H9 (cell line): ENCODE data around the gene UVRAG. TPM values are rescaled to one million over a fixed set of nuclear protein-coding genes. Genes with fewer than 3 reads are reported as not detected.

Source experiments
- DNase-seq: peaks from one replicate; pipeline ENCODE4 v3.0.0-alpha.2; 2017
- H2AFZ ChIP-seq: one replicate; pipeline ENCODE4 v1.6.1; 2013; ENCODE audit warnings: mild to moderate bottlenecking, low read length, control low read depth, moderate library complexity
- H2AK5ac ChIP-seq: 2 replicates; pipeline ENCODE4 v1.6.1; 2013; ENCODE audit warnings: low read length, control low read depth, mixed read lengths; ENCODE audit not compliant: insufficient read length
- H2BK120ac ChIP-seq: one replicate; pipeline ENCODE4 v1.6.1; 2013; ENCODE audit warnings: low read depth, mild to moderate bottlenecking, low read length, control low read depth, inconsistent platforms; ENCODE audit not compliant: poor library complexity, severe bottlenecking
- H2BK12ac ChIP-seq: 2 replicates; pipeline ENCODE4 v1.6.1; 2013; ENCODE audit warnings: low read length, control low read depth, mixed read lengths, low read depth; ENCODE audit not compliant: insufficient read length
- H2BK15ac ChIP-seq: 2 replicates; pipeline ENCODE4 v1.6.1; 2013; ENCODE audit warnings: low read depth, low read length, control low read depth
- H2BK20ac ChIP-seq: one replicate; pipeline ENCODE4 v1.6.1; 2013; ENCODE audit warnings: low read depth, mild to moderate bottlenecking, low read length, control low read depth, inconsistent platforms; ENCODE audit not compliant: poor library complexity, severe bottlenecking
- H2BK5ac ChIP-seq: 2 replicates; pipeline ENCODE4 v1.6.1; 2013; ENCODE audit warnings: low read length, control low read depth, mixed read lengths; ENCODE audit not compliant: insufficient read length
- H3K14ac ChIP-seq: 2 replicates; pipeline ENCODE4 v1.6.1; 2013; ENCODE audit warnings: low read length, control low read depth; ENCODE audit not compliant: insufficient read depth
- H3K18ac ChIP-seq: 2 replicates; pipeline ENCODE4 v1.6.1; 2013; ENCODE audit warnings: low read depth, mild to moderate bottlenecking, mixed read lengths, low read length, control low read depth; ENCODE audit not compliant: insufficient read length
- H3K23ac ChIP-seq: 2 replicates; pipeline ENCODE4 v1.6.1; 2013; ENCODE audit warnings: low read length, control low read depth, mixed read lengths, low read depth; ENCODE audit not compliant: insufficient read length
- H3K23me2 ChIP-seq: 2 replicates; pipeline ENCODE4 v1.6.1; 2013; ENCODE audit warnings: low read depth, mild to moderate bottlenecking, mixed read lengths, low read length, control low read depth; ENCODE audit not compliant: insufficient read length, poor library complexity, severe bottlenecking
- H3K27ac ChIP-seq: 2 replicates; pipeline ENCODE4 v1.5.1; 2013; ENCODE audit warnings: low read length, control low read depth, mixed read lengths, low read depth; ENCODE audit not compliant: insufficient read length
- H3K27me3 ChIP-seq: 2 replicates; pipeline ENCODE4 v1.6.1; 2013; ENCODE audit warnings: low read length, control low read depth, inconsistent platforms; ENCODE audit not compliant: insufficient read depth
- H3K4ac ChIP-seq: 2 replicates; pipeline ENCODE4 v1.6.1; 2013; ENCODE audit warnings: low read depth, mild to moderate bottlenecking, control low read depth, inconsistent platforms, low read length, moderate library complexity
- H3K4me1 ChIP-seq: 2 replicates; pipeline ENCODE4 v1.6.1; 2013; ENCODE audit warnings: low read length, control low read depth, inconsistent platforms; ENCODE audit not compliant: insufficient read depth
- H3K4me2 ChIP-seq: 2 replicates; pipeline ENCODE4 v1.6.1; 2013; ENCODE audit warnings: low read length, control low read depth, mixed read lengths; ENCODE audit not compliant: insufficient read length, insufficient read depth
- H3K56ac ChIP-seq: 2 replicates; pipeline ENCODE4 v1.6.1; 2013; ENCODE audit warnings: low read depth, mild to moderate bottlenecking, mixed read lengths, low read length, control low read depth; ENCODE audit not compliant: insufficient read length
- H3K79me1 ChIP-seq: 2 replicates; pipeline ENCODE4 v1.6.1; 2013; ENCODE audit warnings: low read depth, mild to moderate bottlenecking, moderate library complexity, low read length, control low read depth, inconsistent platforms; ENCODE audit not compliant: insufficient read depth, poor library complexity, severe bottlenecking
- H3K79me2 ChIP-seq: 2 replicates; pipeline ENCODE4 v1.6.1; 2013; ENCODE audit warnings: low read length, control low read depth, inconsistent platforms; ENCODE audit not compliant: insufficient read depth
- H3K9ac ChIP-seq: 2 replicates; pipeline ENCODE4 v1.6.1; 2013; ENCODE audit warnings: low read length, control low read depth, mixed read lengths; ENCODE audit not compliant: insufficient read length; ENCODE audit errors: extremely low read depth
- H3K9me3 ChIP-seq: one replicate; pipeline ENCODE4 v1.6.1; 2013; ENCODE audit warnings: low read depth, low read length, inconsistent platforms; ENCODE audit not compliant: control insufficient read depth
- H3T11ph ChIP-seq: one replicate; pipeline ENCODE4 v1.6.1; 2013; ENCODE audit warnings: mild to moderate bottlenecking, low read length, control low read depth, inconsistent platforms
- H4K20me1 ChIP-seq: one replicate; pipeline ENCODE4 v1.6.1; 2013; ENCODE audit not compliant: control insufficient read depth, insufficient read length, insufficient read depth
- H4K5ac ChIP-seq: 2 replicates; pipeline ENCODE4 v1.6.1; 2013; ENCODE audit warnings: low read depth, mild to moderate bottlenecking, mixed read lengths, low read length, control low read depth; ENCODE audit not compliant: insufficient read length
- H4K8ac ChIP-seq: replicated peaks from 2 replicates; pipeline ENCODE4 v1.6.1; 2013; ENCODE audit warnings: low read length, control low read depth, mixed read lengths, low read depth; ENCODE audit not compliant: insufficient read length
- H4K91ac ChIP-seq: 2 replicates; pipeline ENCODE4 v1.6.1; 2013; ENCODE audit warnings: low read depth, mild to moderate bottlenecking, moderate library complexity, mixed read lengths, low read length, control low read depth; ENCODE audit not compliant: insufficient read length
- H3K27ac Mint-ChIP-seq, 3 experiments: 2 replicates in 2 of 3; 3 replicates in 1 of 3; pipeline ENCODE4 v1.8.0; 2020 to 2021; ENCODE audit warnings: mixed read lengths in 3 of 3, mild to moderate bottlenecking in 1 of 3, moderate library complexity in 1 of 3
- H3K27me3 Mint-ChIP-seq: 2 replicates; pipeline ENCODE4 v1.8.0; 2021; ENCODE audit warnings: low read depth, mild to moderate bottlenecking, moderate library complexity, mixed read lengths
- H3K36me3 Mint-ChIP-seq, 3 experiments: 2 replicates in 2 of 3; 3 replicates in 1 of 3; pipeline ENCODE4 v1.8.0; 2020 to 2021; ENCODE audit warnings: low read depth in 3 of 3, mixed read lengths in 3 of 3; ENCODE audit not compliant: insufficient read depth in 1 of 3
- H3K4me1 Mint-ChIP-seq, 2 experiments: 2 replicates each; pipeline ENCODE4 v1.8.0; 2020; ENCODE audit warnings: mixed read lengths in 2 of 2
- H3K4me3 Mint-ChIP-seq, 2 experiments: 2 replicates in 1 of 2; 3 replicates in 1 of 2; pipeline ENCODE4 v1.8.0; 2020 to 2021; ENCODE audit warnings: mild to moderate bottlenecking in 2 of 2, mixed read lengths in 2 of 2, moderate library complexity in 1 of 2
- H3K9me3 Mint-ChIP-seq, 2 experiments: 2 replicates in 1 of 2; 3 replicates in 1 of 2; pipeline ENCODE4 v1.8.0; 2020; ENCODE audit warnings: mild to moderate bottlenecking in 2 of 2, mixed read lengths in 2 of 2, moderate library complexity in 1 of 2
- CTCF ChIP-seq: fragments of 200-600 bp; sonication (generic); conservative IDR thresholded peaks from 3 replicates; pipeline ENCODE4 v1.8.0; 2021; ENCODE audit warnings: antibody characterized with exemption, mild to moderate bottlenecking
- WGBS: extraction: QIAGEN DNeasy Blood & Tissue Kit; methylation state at CpG from one replicate; pipeline ENCODE4 v1.1.7; 2013; ENCODE audit warnings: missing lambda C conversion rate, low lambda C conversion rate, mixed read lengths; ENCODE audit not compliant: insufficient read length; ENCODE audit errors: extremely low coverage; 5-methylcytosine and 5-hydroxymethylcytosine counted together
- total RNA-seq: library from RNA; stranded (reverse); gene quantifications from 2 replicates; pipeline ENCODE4 v1.2.1, GENCODE V29; 2021

UVRAG gene
- total RNA-seq, 1 experiment from 2014 or later = 18.5 TPM

GRCh38 chr11:75797116-75797515 lies 17.9 kb upstream of the UVRAG start:
- H3K4me1 Mint-ChIP-seq = peaks cover 7% of the 10 kb centered on the region in 2 experiments; a peak in 2 of 4 replicates
- H3K4me3 Mint-ChIP-seq = no peak overlapping the region
- no peak overlapping the region for H3K14ac ChIP-seq
- no peak overlapping the region for H2AFZ ChIP-seq
- no peak overlapping the region for H2BK5ac ChIP-seq
- H4K91ac ChIP-seq = no peak overlapping the region
- WGBS = no CpG with 5 or more reads among the region's 8 CpGs
- no peak overlapping the region for H2BK15ac ChIP-seq
- H3K27me3 Mint-ChIP-seq = no peaks in the 10 kb centered on the region; the same call in 1 of the 2 replicates
- no peak overlapping the region for H3K4ac ChIP-seq
- H3K18ac ChIP-seq = no peak overlapping the region
- no peak overlapping the region for H3K9ac ChIP-seq
- H3K9me3 Mint-ChIP-seq = no peaks in the 10 kb centered on the region; a peak in 1 of 5 replicates
- no peak overlapping the region for H3K23ac ChIP-seq
- H3K23me2 ChIP-seq = no peaks in the 10 kb centered on the region
- H4K5ac ChIP-seq = no peak overlapping the region
- no peak for TF ChIP-seq CTCF
- H3K56ac ChIP-seq = no peak overlapping the region
- no peak overlapping the region for H2BK12ac ChIP-seq
- no peaks in the 10 kb centered on the region for H3K36me3 Mint-ChIP-seq
- H2BK120ac ChIP-seq = no peak overlapping the region
- no peaks in the 10 kb centered on the region for H3K79me1 ChIP-seq
- no peaks in the 10 kb centered on the region for H3K4me1 ChIP-seq
- H3K4me2 ChIP-seq = no peak overlapping the region
- H4K20me1 ChIP-seq = no peaks in the 10 kb centered on the region
- no peak overlapping the region for H3T11ph ChIP-seq
- no peak overlapping the region for H2AK5ac ChIP-seq
- no peak overlapping the region for H3K27ac ChIP-seq
- no peak for DNase-seq
- H2BK20ac ChIP-seq = no peak overlapping the region
- no peaks in the 10 kb centered on the region for H3K9me3 ChIP-seq
- no peak overlapping the region for H4K8ac ChIP-seq
- no peaks in the 10 kb centered on the region for H3K79me2 ChIP-seq
- no peaks in the 10 kb centered on the region; the same call in 1 of the 2 replicates for H3K27me3 ChIP-seq
- H3K27ac Mint-ChIP-seq = no peak overlapping the region; a peak in 1 of 7 replicates
